Activated CD4-positive, alpha-beta memory T cell treated with anti-CD3 and anti-CD28 coated beads for 36 hours (primary cell): ENCODE results near the gene PDCL2. TPM values are rescaled to one million over a fixed set of nuclear protein-coding genes. Genes with fewer than 3 reads are reported as not detected.
"Not testable (repeated sequence)": the region's sequence is repeated elsewhere in the genome, so short reads cannot be mapped to it uniquely, and the experiment has no call there.

Experiments
- CTCF ChIA-PET: fragments of 350-600 bp; sonication (Branson Sonifier 250); formaldehyde crosslinking; loops from one replicate; lab custom pipeline; 2021; ENCODE audit warnings: antibody characterized with exemption, inconsistent platforms; lab: Charles Lee
- POLR2A ChIA-PET: fragments of 350-600 bp; sonication (Branson Sonifier 250); formaldehyde crosslinking; loops from one replicate; lab custom pipeline; 2021; ENCODE audit warnings: antibody characterized with exemption; lab: Charles Lee
- DNase-seq: peaks from one replicate; pipeline ENCODE4 v3.0.0-alpha.2; 2020
- H3K27ac Mint-ChIP-seq: one replicate; pipeline ENCODE4 v1.8.0; 2021; ENCODE audit warnings: mixed read lengths
- H3K27me3 Mint-ChIP-seq: one replicate; pipeline ENCODE4 v1.8.0; 2021; ENCODE audit warnings: mixed read lengths
- H3K36me3 Mint-ChIP-seq: one replicate; pipeline ENCODE4 v1.8.0; 2021; ENCODE audit warnings: mixed read lengths
- H3K4me1 Mint-ChIP-seq: one replicate; pipeline ENCODE4 v1.8.0; 2021; ENCODE audit warnings: low read depth, mixed read lengths
- H3K4me3 Mint-ChIP-seq: one replicate; pipeline ENCODE4 v1.8.0; 2021; ENCODE audit warnings: mild to moderate bottlenecking, mixed read lengths
- H3K9me3 Mint-ChIP-seq: one replicate; pipeline ENCODE4 v1.8.0; 2021; ENCODE audit warnings: mixed read lengths
- intact Hi-C: fragments of 100-400 bp; cut with micrococcal nuclease; formaldehyde crosslinking; loops from one replicate; pipeline ENCODE4 v1.15.1; 2023
- total RNA-seq, 2 experiments: library from RNA; stranded (reverse); gene quantifications; one replicate each; pipeline ENCODE4 v1.2.3, GENCODE V29; 2021

Gene PDCL2
- total RNA-seq, 2 experiments from 2014 or later, result not detected

- intact Hi-C loops, result no loop called here
- POLR2A ChIA-PET, result no interaction called here
- no peak overlapping the region for H3K27ac Mint-ChIP-seq
Observed at GRCh38 chr4:55615008-55615407, 23.0 kb upstream of the PDCL2 start.

GRCh38 chr4:55613621-55614020 is 21.6 kb upstream of the PDCL2 start:
- H3K4me1 Mint-ChIP-seq, result peaks cover 4% of the 10 kb centered on the region
- no peak overlapping the region for H3K27ac Mint-ChIP-seq
- DNase-seq, result no peak
- CTCF ChIA-PET, result no interaction called here
- peaks cover 2% of the 10 kb centered on the region for H3K27me3 Mint-ChIP-seq
- no peak overlapping the region for H3K4me3 Mint-ChIP-seq
- intact Hi-C loops, result no loop called here
- no peaks in the 10 kb centered on the region for H3K36me3 Mint-ChIP-seq
- POLR2A ChIA-PET, result no interaction called here
- no peaks in the 10 kb centered on the region for H3K9me3 Mint-ChIP-seq

More at GRCh38 chr4:55615008-55615407, 23.0 kb upstream of the PDCL2 start:
- Mint-ChIP-seq H3K27me3 (peaks cover 2% of the 10 kb centered on the region), H3K9me3 (no peaks in the 10 kb centered on the region), H3K36me3 (no peaks in the 10 kb centered on the region), H3K4me1 (peaks cover 4% of the 10 kb centered on the region), H3K4me3 (no peak overlapping the region)
- CTCF ChIA-PET, result no interaction called here
- no peak for DNase-seq

GRCh38 chr4:55612341-55612740 is 20.3 kb upstream of the PDCL2 start:
- H3K27me3 Mint-ChIP-seq, result peaks cover 2% of the 10 kb centered on the region
- H3K36me3 Mint-ChIP-seq, result no peaks in the 10 kb centered on the region
- no peak for DNase-seq
- ChIA-PET CTCF (no interaction called here), POLR2A (no interaction called here)
- intact Hi-C loops, result no loop called here
- H3K9me3 Mint-ChIP-seq, result no peaks in the 10 kb centered on the region
- H3K4me3 Mint-ChIP-seq, result no peak overlapping the region
- H3K27ac Mint-ChIP-seq, result no peak overlapping the region
- H3K4me1 Mint-ChIP-seq, result no peaks in the 10 kb centered on the region

DNA sequence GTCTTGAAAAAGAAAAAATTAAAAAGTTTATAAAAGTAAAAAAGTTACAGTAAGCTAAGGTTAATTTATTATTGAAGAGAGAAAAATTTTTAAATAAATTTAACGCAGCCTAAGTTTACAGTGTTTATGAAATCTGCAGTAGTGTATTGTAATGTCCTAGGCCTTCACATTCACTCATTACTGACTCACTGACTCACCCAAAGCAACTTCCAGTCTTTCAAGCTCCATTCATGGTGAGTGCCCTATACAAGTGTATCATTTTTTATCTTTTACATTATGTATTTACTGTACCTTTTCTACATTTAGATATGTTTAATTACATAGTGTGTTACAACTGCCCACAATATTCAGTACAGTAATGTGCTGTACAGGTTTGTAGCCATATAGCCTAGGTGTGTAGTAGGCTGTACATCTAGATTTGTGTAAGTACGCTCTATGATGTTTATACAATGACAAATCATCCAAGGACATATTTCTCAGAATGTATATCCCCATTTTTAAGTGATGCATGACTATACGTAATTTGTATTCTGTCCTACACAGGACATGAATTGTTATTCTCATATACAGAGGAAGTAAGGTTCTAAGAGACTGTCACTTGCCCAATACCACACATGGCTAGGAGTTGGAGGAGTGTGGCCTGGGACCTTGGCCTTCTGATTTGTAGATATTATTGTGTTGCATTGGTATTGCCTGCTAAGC is 19.5 kb upstream of the PDCL2 start:
- Mint-ChIP-seq H3K4me1 (no peaks in the 10 kb centered on the region), H3K36me3 (no peaks in the 10 kb centered on the region), H3K4me3 (no peak overlapping the region), H3K9me3 (no peaks in the 10 kb centered on the region), H3K27me3 (peaks cover 2% of the 10 kb centered on the region), H3K27ac (no peak overlapping the region)
- ChIA-PET POLR2A (no interaction called here), CTCF (no interaction called here)
- no peak for DNase-seq
- intact Hi-C loops, result no loop called here

DNA sequence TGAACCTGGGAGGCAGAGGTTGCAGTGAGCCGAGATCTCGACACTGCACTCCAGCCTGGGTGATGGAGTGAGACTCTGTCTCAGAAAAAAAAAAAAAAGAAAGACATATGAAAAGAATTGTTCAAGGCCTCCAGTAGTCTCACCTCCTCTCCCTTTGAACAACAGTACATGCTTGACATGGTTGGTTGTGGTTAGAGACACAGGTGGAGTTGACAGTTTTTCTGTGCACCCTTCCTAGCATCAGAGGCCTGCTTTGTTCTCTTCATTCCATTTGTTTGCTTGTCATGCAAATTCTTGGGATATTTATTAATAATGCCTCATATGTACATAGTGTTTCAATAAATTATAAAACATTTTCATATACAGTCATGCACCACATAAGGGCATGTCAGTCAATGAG is 18.3 kb upstream of the PDCL2 start:
- no peak for DNase-seq
- H3K4me1 Mint-ChIP-seq, result no peaks in the 10 kb centered on the region
- no peak overlapping the region for H3K4me3 Mint-ChIP-seq
- ChIA-PET POLR2A (no interaction called here), CTCF (no interaction called here)
- H3K36me3 Mint-ChIP-seq, result no peaks in the 10 kb centered on the region
- no peak overlapping the region for H3K27ac Mint-ChIP-seq
- intact Hi-C loops, result loop anchor here (1.0 kb wide), 1 partner anchor 22 kb away; no protein-coding TSS in a partner anchor
- no peaks in the 10 kb centered on the region for H3K9me3 Mint-ChIP-seq
- peaks cover 2% of the 10 kb centered on the region for H3K27me3 Mint-ChIP-seq

DNA sequence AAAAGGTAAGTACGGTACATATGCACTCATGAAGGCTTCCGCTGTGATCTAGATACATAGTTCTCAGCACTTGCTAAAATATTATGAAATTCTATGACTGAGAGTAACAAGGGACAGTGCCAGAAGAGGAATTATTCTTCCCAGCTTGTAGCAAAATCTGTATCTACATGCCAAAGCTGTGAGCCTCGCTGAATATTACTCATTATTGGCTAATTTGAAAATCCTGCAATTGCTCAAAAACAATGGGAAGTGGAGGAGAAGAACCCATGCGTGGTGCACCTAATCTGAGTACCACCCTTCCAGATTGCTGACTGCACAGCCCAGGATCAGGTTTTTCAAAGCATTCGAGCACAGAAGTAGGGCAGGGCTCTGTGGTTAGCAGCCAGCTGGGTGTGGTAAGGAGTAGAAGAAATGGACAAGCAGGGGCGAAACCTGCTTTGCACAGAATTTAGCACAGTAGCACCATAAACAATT is 17.4 kb upstream of the PDCL2 start:
- H3K4me1 Mint-ChIP-seq, result no peaks in the 10 kb centered on the region
- no peak overlapping the region for H3K4me3 Mint-ChIP-seq
- intact Hi-C loops, result no loop called here
- no peak for DNase-seq
- H3K36me3 Mint-ChIP-seq, result no peaks in the 10 kb centered on the region
- CTCF ChIA-PET, result no interaction called here
- H3K27ac Mint-ChIP-seq, result no peak overlapping the region
- H3K9me3 Mint-ChIP-seq, result no peaks in the 10 kb centered on the region
- POLR2A ChIA-PET, result no interaction called here
- H3K27me3 Mint-ChIP-seq, result peaks cover 6% of the 10 kb centered on the region

GRCh38 chr4:55608591-55608990 is 16.5 kb upstream of the PDCL2 start:
- H3K36me3 Mint-ChIP-seq, result no peaks in the 10 kb centered on the region
- H3K4me1 Mint-ChIP-seq, result no peaks in the 10 kb centered on the region
- H3K27me3 Mint-ChIP-seq, result peaks cover 6% of the 10 kb centered on the region
- H3K4me3 Mint-ChIP-seq, result no peak overlapping the region
- ChIA-PET CTCF (no interaction called here), POLR2A (interaction anchor here (0.6 kb wide), 1 partner anchor 1963 kb away, joined by 5 read pairs; no protein-coding TSS in a partner anchor)
- intact Hi-C loops, result no loop called here
- no peak overlapping the region for H3K27ac Mint-ChIP-seq
- no peak for DNase-seq
- no peaks in the 10 kb centered on the region for H3K9me3 Mint-ChIP-seq

DNA sequence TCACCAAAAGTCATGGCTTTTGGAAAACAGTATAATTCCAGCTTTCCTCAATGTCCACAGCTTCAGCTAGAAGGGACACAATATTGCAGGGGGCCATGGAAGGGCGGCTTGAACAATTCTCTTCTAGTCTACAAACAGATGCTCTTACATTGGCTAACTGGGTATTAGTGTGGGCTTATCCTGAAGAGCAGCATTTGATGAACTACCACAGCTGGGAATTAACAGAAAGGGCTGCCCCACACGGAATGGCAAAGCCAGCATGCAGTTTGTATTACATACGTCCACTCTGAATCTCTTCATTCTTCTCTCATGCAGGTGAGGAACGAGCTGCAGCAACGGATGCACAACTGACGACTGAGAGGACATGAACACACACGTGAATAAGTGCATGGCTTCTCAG is 13.0 kb upstream of the PDCL2 start:
- ChIA-PET POLR2A (no interaction called here), CTCF (no interaction called here)
- intact Hi-C loops, result no loop called here
- Mint-ChIP-seq H3K9me3 (no peaks in the 10 kb centered on the region), H3K4me1 (no peaks in the 10 kb centered on the region), H3K36me3 (no peaks in the 10 kb centered on the region), H3K27ac (no peak overlapping the region), H3K4me3 (no peak overlapping the region), H3K27me3 (peaks cover 6% of the 10 kb centered on the region)
- DNase-seq, result no peak

DNA sequence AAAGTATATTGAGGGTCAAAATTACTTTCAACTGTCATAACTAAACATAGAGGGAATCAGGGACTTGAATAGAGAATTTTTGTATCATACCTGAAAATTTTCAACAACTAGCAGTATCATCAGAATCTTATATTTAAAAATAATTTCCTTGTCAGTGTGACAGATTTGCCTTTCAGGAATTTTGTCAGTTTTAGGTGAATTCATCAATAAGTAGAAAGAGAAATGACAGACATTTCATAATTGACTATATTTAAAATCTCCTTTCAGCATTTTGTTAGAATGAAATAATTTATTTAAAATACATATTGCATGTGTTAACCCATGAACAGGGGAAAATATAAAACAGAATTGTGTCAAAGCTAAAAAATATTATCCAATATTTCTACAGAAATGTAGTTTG is 8.6 kb upstream of the PDCL2 start:
- no peak for DNase-seq
- Mint-ChIP-seq H3K27me3 (peaks cover 6% of the 10 kb centered on the region), H3K4me3 (no peak overlapping the region), H3K27ac (no peak overlapping the region), H3K4me1 (no peaks in the 10 kb centered on the region), H3K9me3 (no peaks in the 10 kb centered on the region), H3K36me3 (peaks cover 1% of the 10 kb centered on the region)
- ChIA-PET POLR2A (no interaction called here), CTCF (no interaction called here)
- intact Hi-C loops, result no loop called here

DNA sequence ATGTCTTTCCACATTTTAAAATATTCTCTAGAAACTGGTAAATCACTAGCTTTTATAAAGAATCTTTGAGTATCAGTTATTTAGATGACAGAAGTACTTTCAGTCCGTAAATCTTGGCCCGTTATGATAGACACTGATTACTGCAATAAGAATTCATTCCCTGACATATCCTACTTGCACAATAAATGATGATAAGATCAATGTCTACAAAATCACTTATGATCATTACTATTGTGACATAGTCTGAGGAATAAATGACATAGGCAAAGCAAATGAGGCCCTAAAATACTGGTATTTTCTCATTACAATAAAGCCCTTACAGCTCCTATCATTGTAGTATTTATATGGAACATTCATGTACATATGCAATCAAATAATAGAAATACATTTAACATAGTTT is 6.6 kb upstream of the PDCL2 start:
- CTCF ChIA-PET, result no interaction called here
- no peak overlapping the region for H3K27ac Mint-ChIP-seq
- H3K36me3 Mint-ChIP-seq, result peaks cover 1% of the 10 kb centered on the region

GRCh38 chr4:55588160-55588559 is 3.9 kb downstream of the PDCL2 start:
- intact Hi-C loops, result no loop called here
- Mint-ChIP-seq H3K4me1 (no peaks in the 10 kb centered on the region), H3K36me3 (no peaks in the 10 kb centered on the region), H3K9me3 (peaks cover 4% of the 10 kb centered on the region), H3K27me3 (peaks cover 7% of the 10 kb centered on the region), H3K4me3 (no peak overlapping the region), H3K27ac (no peak overlapping the region)
- no peak for DNase-seq
- CTCF ChIA-PET, result no interaction called here
- POLR2A ChIA-PET, result no interaction called here

More for the DNA sequence above, 6.6 kb upstream of the PDCL2 start:
- no peaks in the 10 kb centered on the region for H3K27me3 Mint-ChIP-seq
- DNase-seq, result no peak
- no peaks in the 10 kb centered on the region for H3K9me3 Mint-ChIP-seq
- no peaks in the 10 kb centered on the region for H3K4me1 Mint-ChIP-seq
- POLR2A ChIA-PET, result no interaction called here
- intact Hi-C loops, result no loop called here
- H3K4me3 Mint-ChIP-seq, result no peak overlapping the region

DNA sequence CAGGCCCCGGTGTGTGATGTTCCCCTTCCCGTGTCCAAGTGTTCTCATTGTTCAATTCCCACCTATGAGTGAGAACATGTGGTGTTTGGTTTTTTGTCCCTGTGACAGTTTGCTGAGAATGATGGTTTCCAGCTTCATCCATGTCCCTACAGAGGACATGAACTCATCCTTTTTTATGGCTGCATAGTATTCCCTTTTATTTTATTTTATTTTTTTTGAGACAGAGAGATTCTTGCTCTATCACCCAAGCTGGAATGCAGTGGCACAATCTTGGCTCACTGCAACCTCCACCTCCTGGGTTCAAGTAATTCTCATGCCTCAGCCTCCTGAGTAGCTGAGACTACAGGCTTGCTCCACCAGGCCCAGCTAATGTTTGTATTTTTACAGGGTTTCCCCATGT is 9.3 kb downstream of the PDCL2 start:
- H3K4me3 Mint-ChIP-seq, DNase-seq, H3K27ac Mint-ChIP-seq, CTCF ChIA-PET, H3K9me3 Mint-ChIP-seq, H3K36me3 Mint-ChIP-seq, POLR2A ChIA-PET, H3K27me3 Mint-ChIP-seq, intact Hi-C loops, H3K4me1 Mint-ChIP-seq: not testable (repeated sequence)

GRCh38 chr4:55578341-55579010 is 13.6 kb downstream of the PDCL2 start:
- no peaks in the 10 kb centered on the region for H3K27me3 Mint-ChIP-seq
- intact Hi-C loops, result no loop called here
- no peak overlapping the region for H3K27ac Mint-ChIP-seq
- CTCF ChIA-PET, result no interaction called here
- POLR2A ChIA-PET, result no interaction called here
- peaks cover 4% of the 10 kb centered on the region for H3K36me3 Mint-ChIP-seq
- DNase-seq, result no peak
- peaks cover 27% of the 10 kb centered on the region for H3K9me3 Mint-ChIP-seq
- H3K4me1 Mint-ChIP-seq, result no peaks in the 10 kb centered on the region
- H3K4me3 Mint-ChIP-seq, result no peak overlapping the region
